Measurements from ENCODE around the gene NDUFS5. TPM values are rescaled to one million over a fixed set of nuclear protein-coding genes. Genes with fewer than 3 reads are reported as not detected.

NDUFS5 gene
- total RNA-seq, 1 experiment from 2014 or later: 284 TPM

GRCh38 chr1:39080831-39081270 lies 54.7 kb downstream of the NDUFS5 start:
- Histone ChIP-seq H3K4me3 (ENCODE audit: low read depth, low read length, poor library complexity, severe bottlenecking) (peak overlapping the region; percentile 50), H3K36me3 (ENCODE audit: insufficient read depth, low read length, poor library complexity, severe bottlenecking) (no peaks in the 10 kb centered on the region), H3K9me3 (ENCODE audit: low read depth, low read length, poor library complexity, severe bottlenecking) (no peaks in the 10 kb centered on the region), H3K27me3 (replicated peaks; ENCODE audit: insufficient read depth, low read depth, low read length, poor library complexity) (peaks cover 11% of the 10 kb centered on the region), H3K27ac (ENCODE audit: low read depth, low read length, poor library complexity, severe bottlenecking) (no peak overlapping the region), H3K4me1 (ENCODE audit: insufficient read depth, low read length, poor library complexity, severe bottlenecking) (no peaks in the 10 kb centered on the region)
- ChIA-PET CTCF (no interaction called here), POLR2A (ENCODE audit: low non-redundant PET) (no interaction called here)
- DNase-seq (ENCODE audit: low spot score): no peak
- TF ChIP-seq, protein P1, sequence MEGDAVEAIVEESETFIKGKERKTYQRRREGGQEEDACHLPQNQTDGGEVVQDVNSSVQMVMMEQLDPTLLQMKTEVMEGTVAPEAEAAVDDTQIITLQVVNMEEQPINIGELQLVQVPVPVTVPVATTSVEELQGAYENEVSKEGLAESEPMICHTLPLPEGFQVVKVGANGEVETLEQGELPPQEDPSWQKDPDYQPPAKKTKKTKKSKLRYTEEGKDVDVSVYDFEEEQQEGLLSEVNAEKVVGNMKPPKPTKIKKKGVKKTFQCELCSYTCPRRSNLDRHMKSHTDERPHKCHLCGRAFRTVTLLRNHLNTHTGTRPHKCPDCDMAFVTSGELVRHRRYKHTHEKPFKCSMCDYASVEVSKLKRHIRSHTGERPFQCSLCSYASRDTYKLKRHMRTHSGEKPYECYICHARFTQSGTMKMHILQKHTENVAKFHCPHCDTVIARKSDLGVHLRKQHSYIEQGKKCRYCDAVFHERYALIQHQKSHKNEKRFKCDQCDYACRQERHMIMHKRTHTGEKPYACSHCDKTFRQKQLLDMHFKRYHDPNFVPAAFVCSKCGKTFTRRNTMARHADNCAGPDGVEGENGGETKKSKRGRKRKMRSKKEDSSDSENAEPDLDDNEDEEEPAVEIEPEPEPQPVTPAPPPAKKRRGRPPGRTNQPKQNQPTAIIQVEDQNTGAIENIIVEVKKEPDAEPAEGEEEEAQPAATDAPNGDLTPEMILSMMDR (conservative IDR thresholded peaks at IDR 0.05; ENCODE audit: low read depth, low read length): no peak
- no peak for TF ChIP-seq EZH2 (IDR thresholded peaks at IDR 0.05; ENCODE audit: borderline replicate concordance, low read depth, low read length, poor library complexity, severe bottlenecking)
- no TSS peak for BruUV-seq (replicated peaks)
- intact Hi-C loops (cut with micrococcal nuclease; ENCODE audit: unreplicated experiment): no loop called here

DNA sequence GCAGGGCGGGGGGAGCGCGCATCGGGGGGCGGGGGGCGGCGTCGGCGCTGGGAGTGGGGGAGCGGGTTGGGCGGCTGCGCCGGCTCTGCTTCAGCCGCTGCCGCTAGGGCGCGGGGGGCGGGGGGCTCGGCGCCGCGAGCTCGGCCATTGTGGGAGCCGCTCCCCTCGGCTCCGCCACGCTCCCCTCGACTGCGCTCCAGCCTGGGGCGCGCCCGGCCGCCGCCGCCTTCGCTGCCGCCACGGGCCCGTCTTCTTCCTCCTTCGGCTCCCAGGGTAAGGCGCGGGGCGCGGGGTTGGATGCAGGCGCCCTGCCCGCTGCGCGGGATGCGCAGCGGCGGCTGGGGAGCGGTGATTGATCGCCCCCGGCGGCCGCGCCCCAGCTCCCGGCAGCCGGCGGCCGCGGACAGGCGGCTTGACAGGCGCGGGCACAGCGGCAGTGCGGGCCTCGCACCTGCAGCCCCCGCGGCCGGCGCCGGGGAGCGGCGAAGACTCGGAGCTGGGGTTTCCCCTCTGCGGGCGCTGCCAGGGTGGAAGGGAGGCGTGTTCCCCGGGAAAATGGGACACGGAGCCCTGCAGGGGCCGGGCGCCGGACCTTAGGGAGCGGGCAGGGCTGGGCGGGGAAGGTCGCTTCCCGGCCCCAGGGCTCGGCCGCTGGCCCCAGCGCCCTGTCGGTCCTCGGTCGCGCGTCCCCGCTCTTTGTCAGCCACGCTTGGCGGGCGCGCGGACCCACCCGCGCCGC lies 55.3 kb downstream of the NDUFS5 start:
- BruUV-seq (replicated peaks): no TSS peak
- H3K27me3 ChIP-seq (replicated peaks; ENCODE audit: insufficient read depth, low read depth, low read length, poor library complexity): peaks cover 11% of the 10 kb centered on the region
- DNase-seq (ENCODE audit: low spot score): peak; percentile 19
- H3K4me1 ChIP-seq (ENCODE audit: insufficient read depth, low read length, poor library complexity, severe bottlenecking): peaks cover 2% of the 10 kb centered on the region
- peak overlapping the region; percentile 50 for H3K4me3 ChIP-seq (ENCODE audit: low read depth, low read length, poor library complexity, severe bottlenecking)
- no peak for TF ChIP-seq EZH2 (IDR thresholded peaks at IDR 0.05; ENCODE audit: borderline replicate concordance, low read depth, low read length, poor library complexity, severe bottlenecking)
- TF ChIP-seq, protein P1 (conservative IDR thresholded peaks at IDR 0.05; ENCODE audit: low read depth, low read length): no peak
- H3K36me3 ChIP-seq (ENCODE audit: insufficient read depth, low read length, poor library complexity, severe bottlenecking): no peaks in the 10 kb centered on the region
- ChIA-PET CTCF (no interaction called here), POLR2A (ENCODE audit: low non-redundant PET) (no interaction called here)
- intact Hi-C loops (cut with micrococcal nuclease; ENCODE audit: unreplicated experiment): no loop called here
- H3K27ac ChIP-seq (ENCODE audit: low read depth, low read length, poor library complexity, severe bottlenecking): no peak overlapping the region
- H3K9me3 ChIP-seq (ENCODE audit: low read depth, low read length, poor library complexity, severe bottlenecking): no peaks in the 10 kb centered on the region

DNA sequence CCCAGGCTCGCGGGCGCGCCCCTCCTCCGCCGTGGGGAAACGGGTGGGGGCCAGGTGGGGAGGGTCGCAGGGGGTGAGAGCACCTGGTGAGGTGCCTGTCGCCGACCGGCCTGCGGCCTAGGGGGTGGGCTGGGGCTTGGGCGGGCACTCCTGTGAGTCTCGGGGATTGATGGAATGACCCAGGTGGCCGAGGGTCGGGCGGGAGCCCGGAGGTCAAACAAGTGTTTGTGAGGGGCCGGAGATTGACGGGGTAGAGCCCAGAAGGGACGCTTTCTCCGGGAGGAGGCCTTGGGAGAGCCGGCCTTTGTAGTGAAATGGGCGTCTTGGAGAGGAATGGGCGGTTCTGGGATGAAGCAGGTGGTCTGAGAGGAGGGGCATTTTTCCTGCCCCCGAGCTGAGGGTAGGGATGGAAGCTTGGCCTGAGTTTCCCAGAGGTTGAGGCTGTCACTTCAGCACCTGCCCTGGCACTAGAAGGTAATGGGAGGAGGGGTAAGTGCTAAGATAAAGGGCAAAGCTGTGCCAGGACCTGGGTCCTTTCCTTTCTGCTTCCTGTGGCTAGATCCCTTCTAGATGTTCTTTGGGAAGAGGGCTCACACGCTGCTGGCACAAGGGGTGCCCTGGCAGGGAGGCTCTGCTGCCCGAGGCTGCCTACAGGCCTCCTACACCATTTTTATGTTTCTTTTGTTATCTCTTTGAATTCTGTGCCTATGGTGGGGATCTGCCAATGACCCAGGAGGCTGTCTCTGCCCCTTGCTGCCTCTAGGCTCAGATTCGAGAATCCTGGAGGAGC lies 56.1 kb downstream of the NDUFS5 start:
- no TSS peak for BruUV-seq (replicated peaks)
- H3K4me1 ChIP-seq (ENCODE audit: insufficient read depth, low read length, poor library complexity, severe bottlenecking): peaks cover 10% of the 10 kb centered on the region
- CTCF ChIA-PET: no interaction called here
- no peak overlapping the region for H3K27ac ChIP-seq (ENCODE audit: low read depth, low read length, poor library complexity, severe bottlenecking)
- TF ChIP-seq EZH2 (IDR thresholded peaks at IDR 0.05; ENCODE audit: borderline replicate concordance, low read depth, low read length, poor library complexity, severe bottlenecking): no peak
- TF ChIP-seq, protein P1 (conservative IDR thresholded peaks at IDR 0.05; ENCODE audit: low read depth, low read length): no peak
- POLR2A ChIA-PET (ENCODE audit: low non-redundant PET): no interaction called here
- peak overlapping the region; percentile 50 for H3K4me3 ChIP-seq (ENCODE audit: low read depth, low read length, poor library complexity, severe bottlenecking)
- intact Hi-C loops (cut with micrococcal nuclease; ENCODE audit: unreplicated experiment): no loop called here
- H3K9me3 ChIP-seq (ENCODE audit: low read depth, low read length, poor library complexity, severe bottlenecking): no peaks in the 10 kb centered on the region
- no peak for DNase-seq (ENCODE audit: low spot score)
- H3K36me3 ChIP-seq (ENCODE audit: insufficient read depth, low read length, poor library complexity, severe bottlenecking): no peaks in the 10 kb centered on the region
- H3K27me3 ChIP-seq (replicated peaks; ENCODE audit: insufficient read depth, low read depth, low read length, poor library complexity): peaks cover 11% of the 10 kb centered on the region
